Transverse colon (tissue), 4 donors: ENCODE measurements around the gene VAPA. TPM values are rescaled to one million over a fixed set of nuclear protein-coding genes. Genes with fewer than 3 reads are reported as not detected.
A peak's percentile ranks its signal among the peaks of the same experiment; 100 is the strongest.

ENCODE experiments used
- DNase-seq: peaks from one replicate; pipeline ENCODE4 v3.0.0-alpha.2; 2019
- H3K27ac ChIP-seq, 4 donors: fragments of 200-600 bp; sonication (generic); 2 replicates each; pipeline ENCODE4 v1.5.1; 2016 to 2018; ENCODE audit warnings: inconsistent platforms in 4 of 4
- H3K27me3 ChIP-seq: fragments of 200-600 bp; sonication (generic); 2 replicates; pipeline ENCODE4 v1.5.1; 2017; ENCODE audit warnings: inconsistent platforms
- H3K36me3 ChIP-seq, 4 donors: fragments of 200-600 bp; sonication (generic); 2 replicates each; pipeline ENCODE4 v1.5.1; 2017 to 2019; ENCODE audit warnings: inconsistent platforms in 4 of 4
- H3K4me1 ChIP-seq, 4 donors: fragments of 200-600 bp; sonication (generic); 2 replicates each; pipeline ENCODE4 v1.5.1; 2017 to 2020; ENCODE audit warnings: inconsistent platforms in 4 of 4
- H3K4me3 ChIP-seq, 4 donors: fragments of 200-600 bp; sonication (generic); 1 replicate in 1 of 4; 2 replicates in 3 of 4; pipeline versions ENCODE4 v1.5.1 to v1.6.1; 2017 to 2019; ENCODE audit warnings: inconsistent platforms in 4 of 4
- H3K9me3 ChIP-seq, 2 donors: fragments of 200-600 bp; sonication (generic); 2 replicates each; pipeline ENCODE4 v1.5.1; 2017 to 2019; ENCODE audit warnings: inconsistent platforms in 2 of 2
- EP300 ChIP-seq: sonication (generic); formaldehyde crosslinking; IDR thresholded peaks from one replicate; pipeline ENCODE4 v1.6.1; 2017; ENCODE audit warnings: antibody characterized with exemption, low read depth
- POLR2A ChIP-seq: fragments of 450-650 bp; IDR thresholded peaks from one replicate; pipeline ENCODE4 v1.6.1; 2016; ENCODE audit warnings: antibody characterized with exemption, mild to moderate bottlenecking, moderate library complexity
- POLR2AphosphoS5 ChIP-seq, 3 donors: sonication (generic); formaldehyde crosslinking; IDR thresholded peaks; one replicate each; pipeline ENCODE4 v1.6.1; 2016; ENCODE audit warnings: antibody characterized with exemption in 3 of 3
- WGBS, 2 donors: methylation state at CpG; one replicate each; pipeline ENCODE4 v1.1.5; 2018; ENCODE audit warnings: low coverage in 1 of 2; 5-methylcytosine and 5-hydroxymethylcytosine counted together
- in situ Hi-C, 4 donors: fragments of 200-750 bp; cut with MboI; loops; one replicate each; pipeline versions ENCODE4 v1.15.0 to v1.15.1; 2017; ENCODE audit warnings: low sequenced_read_pairs in 3 of 4, low pct_ligation_motif_present in 1 of 4, low pct_unique_long_range_greater_than_20kb in 1 of 4
- intact Hi-C: fragments of 100-400 bp; cut with DNase I; formaldehyde crosslinking; loops from one replicate; pipeline ENCODE4 v1.15.1; 2023; ENCODE audit warnings: low total_unique reads
- total RNA-seq, 4 donors: library from RNA; depleted of rRNA; stranded (reverse); fragments of >200 nt; gene quantifications; one replicate each; pipeline ENCODE4 v1.1.0, GENCODE V29; 2016
- TF ChIP-seq, protein P1 (sequence below), 5 experiments: fragments of 200-600 bp in 3 of 5; fragments of 450-650 bp in 2 of 5; sonication (generic) in 3 of 5; IDR thresholded peaks; 1 replicate in 2 of 5; 2 replicates in 3 of 5; pipeline ENCODE4 v1.5.1; 2016 to 2017; ENCODE audit warnings: antibody characterized with exemption in 5 of 5, inconsistent platforms in 3 of 5, mild to moderate bottlenecking in 2 of 5, moderate library complexity in 1 of 5

Gene VAPA
- total RNA-seq, 4 donors from 2014 or later, result 110 to 322 (median 213) TPM

DNA sequence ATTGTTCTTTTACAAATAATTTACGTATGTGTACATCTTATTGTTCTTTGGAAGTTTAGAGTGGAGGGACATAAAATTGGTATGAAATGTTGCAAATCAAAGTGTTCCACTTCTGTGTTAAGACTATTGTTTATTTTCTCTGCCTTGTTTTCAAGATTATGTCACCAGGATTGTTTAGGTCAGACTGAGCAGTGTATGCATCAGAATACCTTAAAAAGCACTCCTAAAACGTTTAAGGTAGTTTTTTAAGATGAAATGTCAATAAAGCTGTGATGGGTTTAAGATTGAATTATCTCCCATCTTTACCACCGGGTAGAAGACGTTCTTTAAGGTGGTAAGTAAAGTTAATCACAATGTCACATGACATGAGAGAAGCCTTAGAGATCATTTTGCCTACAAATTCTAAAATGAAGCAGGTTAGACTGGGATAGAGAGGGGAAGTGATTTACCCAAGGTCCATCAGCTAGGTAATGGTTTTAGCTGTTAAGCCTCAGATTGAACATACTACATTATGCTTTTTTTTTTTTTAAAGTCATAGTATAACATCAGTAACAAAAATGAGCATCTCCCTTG is 10.6 kb downstream of the VAPA start:
- no peak for DNase-seq
- TF ChIP-seq EP300, result no peak
- TF ChIP-seq, protein P1, sequence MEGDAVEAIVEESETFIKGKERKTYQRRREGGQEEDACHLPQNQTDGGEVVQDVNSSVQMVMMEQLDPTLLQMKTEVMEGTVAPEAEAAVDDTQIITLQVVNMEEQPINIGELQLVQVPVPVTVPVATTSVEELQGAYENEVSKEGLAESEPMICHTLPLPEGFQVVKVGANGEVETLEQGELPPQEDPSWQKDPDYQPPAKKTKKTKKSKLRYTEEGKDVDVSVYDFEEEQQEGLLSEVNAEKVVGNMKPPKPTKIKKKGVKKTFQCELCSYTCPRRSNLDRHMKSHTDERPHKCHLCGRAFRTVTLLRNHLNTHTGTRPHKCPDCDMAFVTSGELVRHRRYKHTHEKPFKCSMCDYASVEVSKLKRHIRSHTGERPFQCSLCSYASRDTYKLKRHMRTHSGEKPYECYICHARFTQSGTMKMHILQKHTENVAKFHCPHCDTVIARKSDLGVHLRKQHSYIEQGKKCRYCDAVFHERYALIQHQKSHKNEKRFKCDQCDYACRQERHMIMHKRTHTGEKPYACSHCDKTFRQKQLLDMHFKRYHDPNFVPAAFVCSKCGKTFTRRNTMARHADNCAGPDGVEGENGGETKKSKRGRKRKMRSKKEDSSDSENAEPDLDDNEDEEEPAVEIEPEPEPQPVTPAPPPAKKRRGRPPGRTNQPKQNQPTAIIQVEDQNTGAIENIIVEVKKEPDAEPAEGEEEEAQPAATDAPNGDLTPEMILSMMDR (IDR thresholded peaks at IDR 0.05), result no peak
- TF ChIP-seq POLR2AphosphoS5 (IDR thresholded peaks at IDR 0.05), result no peak
- no peak for TF ChIP-seq POLR2A
- in situ Hi-C loops (loop anchor here in 1 of 4 donors (25.0 kb wide), 1 partner anchor 312 kb away; the partner anchor contains the start of gene PPP4R1), intact Hi-C loops (no loop called here)
- WGBS, 2 donors, result 48 to 57% methylated on average over 4 of the region's 4 CpGs
- peak overlapping the region in 1 of 4 donors; percentile 24 for H3K27ac ChIP-seq
- no peaks in the 10 kb centered on the region for H3K9me3 ChIP-seq
- no peak overlapping the region for H3K4me3 ChIP-seq
- H3K36me3 ChIP-seq, result no peaks in the 10 kb centered on the region
- peaks cover 48 to 97% (median 74%) of the 10 kb centered on the region in 4 donors for H3K4me1 ChIP-seq
- no peaks in the 10 kb centered on the region for H3K27me3 ChIP-seq

DNA sequence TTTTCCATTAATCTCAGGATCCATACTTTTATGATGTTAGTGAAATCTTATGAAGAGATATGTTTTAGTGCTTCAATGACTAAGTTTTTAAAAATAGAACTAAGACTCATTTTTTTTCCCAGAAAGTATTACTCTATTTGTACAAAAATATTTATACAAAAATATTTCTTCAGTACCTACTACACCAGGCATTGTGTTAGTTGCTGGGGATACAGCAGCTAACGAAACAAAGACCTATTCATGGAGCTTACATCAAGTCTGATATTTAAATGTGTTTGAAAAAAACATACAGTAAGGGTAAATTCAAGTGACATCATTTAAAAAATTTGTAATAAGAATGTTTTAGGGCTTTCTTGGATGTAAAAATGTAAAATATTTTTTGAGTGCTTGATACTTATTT is 11.6 kb downstream of the VAPA start:
- in situ Hi-C loops (loop anchor here in 1 of 4 donors (25.0 kb wide), 1 partner anchor 313 kb away; the partner anchor contains the start of gene PPP4R1), intact Hi-C loops (no loop called here)
- Histone ChIP-seq H3K4me3 (no peak overlapping the region), H3K9me3 (no peaks in the 10 kb centered on the region), H3K36me3 (no peaks in the 10 kb centered on the region), H3K27me3 (no peaks in the 10 kb centered on the region), H3K27ac (peak overlapping the region in 3 of 4 donors; percentile 4 to 24 (median 5)), H3K4me1 (peaks cover 44 to 90% (median 67%) of the 10 kb centered on the region in 4 donors)
- TF ChIP-seq POLR2AphosphoS5 (IDR thresholded peaks at IDR 0.05) (no peak), POLR2A (no peak), EP300 (no peak)
- TF ChIP-seq, protein P1 (IDR thresholded peaks at IDR 0.05), result no peak
- DNase-seq, result no peak
- WGBS, 2 donors, result 64 to 70% methylated on average over 1 of the region's 1 CpG

DNA sequence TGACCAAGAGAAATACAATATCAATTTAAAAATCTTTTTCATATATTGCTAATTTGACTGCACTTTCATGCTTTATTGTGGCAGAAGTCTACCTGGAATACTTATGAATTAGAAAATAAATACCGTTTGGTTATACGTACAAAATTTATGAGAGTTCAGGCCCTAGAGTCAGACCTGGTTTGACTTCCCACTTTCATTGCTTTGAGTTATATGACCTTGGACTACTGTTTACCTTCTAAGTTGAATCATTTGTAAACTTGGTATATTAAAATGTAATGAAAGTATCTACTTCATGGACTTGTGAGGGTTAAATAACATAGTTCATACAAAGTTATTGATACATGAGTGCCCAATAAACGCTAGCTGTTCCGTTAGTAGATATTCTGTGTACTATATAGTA is 12.0 kb downstream of the VAPA start:
- H3K36me3 ChIP-seq, result no peaks in the 10 kb centered on the region
- H3K27me3 ChIP-seq, result no peaks in the 10 kb centered on the region
- no peaks in the 10 kb centered on the region for H3K9me3 ChIP-seq
- in situ Hi-C loops, result loop anchor here in 1 of 4 donors (25.0 kb wide), 1 partner anchor 313 kb away; the partner anchor contains the start of gene PPP4R1
- intact Hi-C loops, result no loop called here
- WGBS, 2 donors, result 51 to 61% methylated on average over 4 of the region's 4 CpGs
- no peak for TF ChIP-seq POLR2A
- TF ChIP-seq, protein P1 (IDR thresholded peaks at IDR 0.05), result no peak
- TF ChIP-seq POLR2AphosphoS5 (IDR thresholded peaks at IDR 0.05), result no peak
- TF ChIP-seq EP300, result no peak
- H3K4me1 ChIP-seq, result peaks cover 40 to 86% (median 65%) of the 10 kb centered on the region in 4 donors
- peak overlapping the region in 3 of 4 donors; percentile 4 to 24 (median 5) for H3K27ac ChIP-seq
- H3K4me3 ChIP-seq, result no peak overlapping the region
- DNase-seq, result no peak

DNA sequence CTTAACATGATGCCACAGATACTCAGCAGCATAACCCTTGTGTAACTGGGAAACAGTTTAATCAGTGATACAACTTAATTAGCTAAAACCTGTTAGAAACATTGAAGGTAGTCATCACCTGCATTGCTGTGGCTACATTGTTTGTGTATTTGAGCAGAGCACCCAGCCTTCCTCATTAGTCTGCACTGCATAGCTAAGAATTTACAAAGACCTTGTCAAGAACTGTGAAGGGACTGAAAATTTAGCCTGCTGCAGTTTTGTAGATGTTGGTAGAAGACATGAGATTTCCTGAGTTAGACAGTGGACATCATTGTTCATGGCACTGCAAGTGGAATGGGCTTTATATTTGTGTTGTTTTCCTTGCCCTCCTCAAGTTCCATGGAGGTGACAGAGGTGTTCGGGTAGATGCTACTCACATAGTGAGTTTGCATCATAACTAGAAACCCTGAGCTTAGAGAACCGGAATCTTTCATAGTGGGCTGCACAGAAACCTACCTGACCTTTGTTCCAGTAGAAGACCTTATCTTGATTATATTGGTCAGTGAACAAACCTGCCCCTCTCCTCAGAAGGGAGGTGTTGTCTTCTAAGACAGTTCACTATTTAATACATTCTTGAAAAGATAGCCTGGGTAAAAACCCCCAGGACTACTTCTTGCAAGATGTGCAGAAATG is 12.5 kb downstream of the VAPA start:
- Histone ChIP-seq H3K27me3 (no peaks in the 10 kb centered on the region), H3K4me3 (no peak overlapping the region), H3K27ac (peak overlapping the region in 3 of 4 donors; percentile 4 to 24 (median 5)), H3K36me3 (no peaks in the 10 kb centered on the region), H3K4me1 (peaks cover 36 to 85% (median 60%) of the 10 kb centered on the region in 4 donors), H3K9me3 (no peaks in the 10 kb centered on the region)
- intact Hi-C loops, result no loop called here
- TF ChIP-seq, protein P1 (IDR thresholded peaks at IDR 0.05), result no peak
- TF ChIP-seq POLR2AphosphoS5 (IDR thresholded peaks at IDR 0.05), result no peak
- TF ChIP-seq POLR2A, result no peak
- TF ChIP-seq EP300, result no peak
- 75% methylated on average over 2 of the region's 2 CpGs; no CpG with 5 or more reads in 1 of the 2 donors for WGBS, 2 donors
- DNase-seq, result no peak
- in situ Hi-C loops, result loop anchor here in 1 of 4 donors (25.0 kb wide), 1 partner anchor 314 kb away; the partner anchor contains the start of gene PPP4R1
